SW 1271 (cell line): ENCODE data around the gene MACROD1.

ENCODE experiments used
- DNase-seq, 2 experiments: peaks; one replicate each; lab custom pipeline; 2025; lab: John Stamatoyannopoulos, UW

MACROD1 gene

DNA sequence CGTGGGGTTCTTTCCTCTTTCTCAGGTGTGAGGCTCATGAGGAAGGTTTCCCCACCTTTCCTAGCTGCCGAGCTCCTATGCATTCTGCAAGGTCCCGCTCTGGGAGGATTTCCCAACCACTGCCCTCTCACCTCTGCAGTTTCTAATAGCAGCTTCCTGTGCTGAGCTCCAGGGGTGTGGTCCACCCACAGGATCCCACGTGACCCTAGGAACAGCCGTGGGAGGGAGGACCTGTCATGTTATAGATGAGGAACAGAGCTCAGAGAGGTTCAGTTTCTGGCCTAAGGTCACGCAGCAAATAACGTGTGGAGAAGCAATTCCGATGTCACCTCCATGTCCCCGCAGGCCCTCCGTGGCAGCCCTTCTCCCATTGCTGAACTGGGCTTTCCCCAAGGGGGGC is 91.7 kb downstream of the MACROD1 start:
- DNase-seq: no peak

DNA sequence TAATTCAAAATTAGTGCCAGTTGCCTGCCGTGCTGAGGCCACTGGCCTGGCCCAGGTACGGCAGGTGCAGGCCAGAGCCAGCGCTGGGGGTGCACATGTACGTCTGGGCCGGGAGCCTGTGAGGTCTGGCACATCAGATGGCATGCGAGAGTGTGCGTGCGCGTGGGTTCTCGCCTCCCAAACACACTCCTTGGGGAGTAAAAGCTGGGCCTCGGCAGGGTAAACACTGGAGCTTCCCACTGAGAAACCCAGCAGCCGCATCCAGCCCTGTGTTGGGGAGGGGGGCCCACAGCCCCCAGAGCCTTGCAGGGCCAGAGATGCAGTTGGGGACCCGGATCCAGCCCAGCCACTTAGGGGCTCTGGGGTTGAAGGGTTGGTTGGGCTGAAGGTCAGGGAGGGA is 92.4 kb downstream of the MACROD1 start:
- DNase-seq: no peak

DNA sequence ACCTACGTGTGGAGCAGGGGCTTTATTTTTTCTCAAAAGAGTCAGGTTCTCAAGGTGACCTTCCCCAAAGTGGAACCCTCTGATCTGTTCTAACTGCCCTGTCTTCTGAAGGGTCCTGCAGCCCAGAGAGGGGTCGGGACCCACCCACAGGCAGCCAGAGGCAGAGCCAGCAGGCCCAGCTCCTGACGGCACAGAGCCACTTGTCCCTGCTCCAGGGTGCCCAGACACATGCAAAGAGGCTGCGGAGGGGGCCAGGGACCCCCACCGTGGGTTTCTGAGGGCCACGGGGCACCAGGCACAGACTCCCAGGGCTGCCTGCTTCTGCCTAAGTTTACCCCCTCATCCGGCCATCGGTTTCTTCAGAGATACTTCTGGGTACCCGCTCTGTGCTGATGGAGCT is 93.0 kb downstream of the MACROD1 start:
- no peak for DNase-seq

DNA sequence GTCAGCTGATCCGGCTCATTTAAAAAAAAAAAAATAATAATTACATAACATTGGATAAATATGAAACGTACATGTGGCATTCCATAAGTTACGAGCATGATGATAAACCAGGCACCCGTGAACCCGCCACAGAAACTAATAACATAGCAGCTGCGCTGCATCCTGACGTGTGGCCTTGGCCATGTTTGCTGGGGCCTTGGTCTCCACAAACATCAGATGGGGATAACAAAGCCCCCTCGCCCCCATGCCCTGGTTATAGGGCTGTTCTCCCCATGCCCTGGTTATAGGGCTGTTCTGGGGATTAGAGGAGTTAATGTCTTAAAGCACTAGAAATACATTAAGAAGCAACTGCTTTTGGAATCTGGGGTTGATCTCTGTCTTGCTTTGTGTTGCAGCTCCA is 93.5 kb downstream of the MACROD1 start:
- DNase-seq: no peak

DNA sequence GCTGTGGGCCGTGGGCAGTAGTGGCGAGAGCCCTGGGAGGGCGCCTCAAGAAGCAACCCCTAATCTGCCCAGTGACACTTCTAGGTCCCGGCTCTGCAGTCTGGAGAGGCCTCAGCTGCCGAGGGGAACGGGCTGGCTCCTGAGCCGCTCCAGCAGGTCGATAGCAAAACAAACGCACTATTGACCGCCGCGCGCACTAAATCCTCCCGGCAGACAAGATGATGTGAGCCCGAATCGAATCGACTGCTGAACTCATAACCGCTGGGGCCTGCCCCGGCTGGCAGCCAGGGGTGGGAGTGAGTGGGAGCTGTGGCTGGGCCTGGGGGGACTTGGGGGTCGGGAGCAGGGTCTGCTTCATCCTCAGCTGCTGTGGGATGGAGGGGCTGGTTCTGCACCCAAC is 94.1 kb downstream of the MACROD1 start:
- DNase-seq: no peak

DNA sequence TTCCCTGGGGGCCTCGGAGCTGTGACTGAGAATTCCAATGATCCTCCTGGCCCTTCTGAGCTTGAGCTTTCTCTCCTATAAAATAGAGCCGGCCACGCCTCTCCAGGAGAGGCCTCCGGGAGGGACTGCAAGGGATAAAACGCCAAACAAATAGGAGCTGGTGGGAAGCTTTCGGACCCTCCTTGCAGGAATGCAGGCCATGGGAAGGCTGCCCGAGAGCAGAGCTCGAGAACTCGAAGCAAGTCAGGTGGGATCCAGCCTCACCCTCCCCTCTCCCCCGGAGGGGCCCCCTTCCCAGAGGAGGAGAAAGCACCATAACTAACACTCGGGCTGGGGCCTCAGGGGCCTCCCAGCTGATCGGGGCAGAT is 95.6 kb downstream of the MACROD1 start:
- DNase-seq: no peak

DNA sequence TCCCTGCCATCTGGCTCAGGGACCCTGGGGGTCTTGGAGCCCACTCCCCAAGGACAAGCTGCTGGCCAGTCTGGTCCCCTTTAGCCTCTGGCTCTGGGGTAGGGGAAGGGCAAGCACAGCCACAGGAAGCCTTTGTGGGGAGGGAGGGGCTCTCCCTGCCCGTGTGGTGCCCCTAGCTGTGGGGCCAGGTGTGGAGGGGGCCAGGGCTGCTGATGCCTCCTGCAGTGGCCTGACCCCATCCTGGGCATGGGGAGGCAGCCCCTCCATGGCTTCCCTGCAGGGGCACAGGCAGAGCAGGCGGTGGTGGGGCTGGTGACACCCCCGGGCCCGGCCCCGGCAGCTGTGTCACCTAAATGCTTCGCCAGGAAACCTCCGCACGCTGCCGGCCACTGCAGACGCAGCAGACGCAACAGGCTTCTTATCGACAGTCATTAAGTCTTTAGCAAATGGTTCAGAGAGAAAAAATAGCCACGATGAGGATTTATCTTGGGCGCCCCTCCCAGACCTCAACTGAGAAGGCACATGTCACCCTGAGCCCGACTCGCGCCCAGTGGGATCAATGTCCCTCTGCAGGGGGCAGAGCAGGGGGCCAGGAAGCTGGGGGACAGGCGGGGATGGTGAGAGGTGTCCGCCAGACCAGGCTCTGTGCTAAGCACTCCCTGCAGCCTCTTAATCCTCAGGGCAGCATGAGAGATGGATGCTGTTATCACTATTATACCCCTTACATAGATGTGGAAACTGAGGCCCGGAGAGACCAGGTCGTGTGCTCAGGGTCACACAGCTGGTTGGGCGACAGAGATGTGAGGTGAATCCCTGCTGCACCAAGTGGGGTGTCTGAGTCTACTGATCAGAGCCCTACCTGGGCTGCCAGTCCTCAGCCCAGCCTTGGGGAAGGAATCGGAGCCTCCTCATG is 96.3 kb downstream of the MACROD1 start:
- DNase-seq: no peak

DNA sequence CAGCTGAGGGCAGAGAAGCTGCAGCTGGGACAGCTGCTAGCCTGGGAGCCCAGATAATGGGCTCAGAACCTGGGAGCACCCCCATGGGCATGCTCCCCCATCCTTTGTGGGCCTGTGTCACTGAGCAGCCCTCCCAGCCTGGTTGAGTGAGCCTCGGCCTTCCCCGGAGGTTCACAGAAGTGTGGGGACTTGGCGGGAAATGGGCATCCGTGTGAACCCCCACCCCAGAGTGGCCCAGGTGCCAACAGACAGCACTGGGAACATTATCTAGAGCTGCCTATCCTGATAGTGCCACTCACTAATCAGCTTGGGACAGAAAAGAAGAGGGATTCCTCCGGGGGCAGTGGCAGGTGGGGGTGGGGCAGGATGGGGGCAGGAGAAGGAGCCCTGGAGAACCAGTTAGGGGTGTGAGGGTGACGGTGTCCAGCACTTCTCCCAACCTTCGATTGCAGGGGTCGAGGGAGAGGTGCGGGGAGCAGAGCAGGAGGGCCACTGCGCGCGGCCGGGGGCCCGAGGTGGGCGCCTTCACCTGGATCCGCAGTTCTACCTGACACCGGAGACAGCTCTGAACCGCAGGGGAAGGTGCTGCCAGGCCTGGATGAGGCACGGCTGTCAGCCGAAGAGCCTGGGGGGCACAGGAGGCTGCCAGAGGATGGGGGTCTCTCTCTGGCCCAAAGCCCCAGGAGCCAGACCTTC is 97.1 kb downstream of the MACROD1 start:
- no peak for DNase-seq

DNA sequence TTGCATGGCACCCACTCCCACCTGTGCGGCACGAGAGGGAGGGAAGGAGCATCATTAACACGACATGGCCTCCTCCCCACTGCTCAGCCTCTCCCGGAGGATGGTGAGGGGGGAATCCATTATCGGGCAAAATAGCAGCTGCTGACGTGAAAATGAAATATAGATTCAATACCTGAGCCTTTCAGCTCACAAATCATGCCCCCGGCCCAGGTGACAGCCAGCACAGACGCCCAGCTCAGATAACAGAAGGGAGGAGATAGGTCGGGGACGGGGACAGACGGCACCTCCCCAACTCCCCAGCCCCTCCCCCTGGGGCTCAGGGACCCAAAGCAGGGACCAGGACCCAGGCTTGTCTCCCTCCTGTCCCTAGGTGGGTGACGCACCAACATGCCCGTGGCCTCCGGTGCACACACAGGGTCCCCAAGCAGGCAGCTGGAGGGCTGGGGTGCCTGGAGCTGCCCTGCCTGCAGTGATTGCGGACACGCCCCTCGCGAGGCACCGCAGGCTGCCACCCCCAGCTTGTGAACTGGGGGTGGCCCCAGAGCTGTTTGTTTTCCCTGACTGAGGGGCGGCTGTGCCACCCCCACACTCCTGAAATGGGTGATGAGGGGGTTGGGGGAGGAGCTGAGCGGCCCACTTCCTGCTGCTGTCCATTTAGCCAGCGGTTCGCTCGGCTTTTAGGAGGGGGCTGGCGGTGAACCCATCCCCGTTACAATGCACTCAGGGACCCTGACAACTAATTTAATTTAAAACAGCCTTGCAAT is 98.5 kb downstream of the MACROD1 start:
- DNase-seq: no peak

DNA sequence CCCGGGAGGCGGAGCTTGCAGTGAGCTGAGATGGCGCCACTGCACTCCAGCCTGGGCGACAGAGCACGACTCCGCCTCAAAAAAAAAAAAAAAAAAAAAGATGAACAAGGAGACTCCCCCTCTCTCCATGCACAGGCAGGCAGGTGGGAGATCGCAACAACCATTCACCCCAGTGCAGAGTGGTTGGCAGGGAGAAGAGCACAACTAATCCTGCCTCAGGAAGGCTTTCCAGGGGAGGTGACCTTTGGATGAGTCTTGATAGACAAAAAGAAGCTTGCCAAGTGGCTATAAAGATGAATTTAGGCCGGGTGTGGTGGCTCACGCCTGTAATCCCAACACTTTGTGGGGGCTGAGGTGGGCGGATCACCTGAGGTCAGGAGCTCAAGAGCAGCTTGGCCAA is 100.2 kb downstream of the MACROD1 start:
- no peak for DNase-seq

DNA sequence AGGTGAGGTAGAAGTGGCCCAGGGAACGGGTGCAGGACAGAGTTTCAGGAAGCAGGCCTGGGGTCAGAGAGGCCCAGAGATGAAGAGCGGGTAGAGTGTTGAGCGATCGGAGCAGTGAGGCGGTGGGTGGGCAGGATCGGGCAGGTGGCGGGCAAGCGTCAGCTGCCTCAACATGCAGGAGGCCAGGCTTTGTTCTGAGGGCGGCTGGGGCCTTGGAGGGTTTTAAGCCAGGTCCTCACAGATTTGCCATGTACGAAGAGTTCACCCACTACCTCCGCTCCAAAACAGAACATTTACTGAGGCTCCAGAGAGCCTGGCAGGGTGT is 100.8 kb downstream of the MACROD1 start:
- DNase-seq: no peak

DNA sequence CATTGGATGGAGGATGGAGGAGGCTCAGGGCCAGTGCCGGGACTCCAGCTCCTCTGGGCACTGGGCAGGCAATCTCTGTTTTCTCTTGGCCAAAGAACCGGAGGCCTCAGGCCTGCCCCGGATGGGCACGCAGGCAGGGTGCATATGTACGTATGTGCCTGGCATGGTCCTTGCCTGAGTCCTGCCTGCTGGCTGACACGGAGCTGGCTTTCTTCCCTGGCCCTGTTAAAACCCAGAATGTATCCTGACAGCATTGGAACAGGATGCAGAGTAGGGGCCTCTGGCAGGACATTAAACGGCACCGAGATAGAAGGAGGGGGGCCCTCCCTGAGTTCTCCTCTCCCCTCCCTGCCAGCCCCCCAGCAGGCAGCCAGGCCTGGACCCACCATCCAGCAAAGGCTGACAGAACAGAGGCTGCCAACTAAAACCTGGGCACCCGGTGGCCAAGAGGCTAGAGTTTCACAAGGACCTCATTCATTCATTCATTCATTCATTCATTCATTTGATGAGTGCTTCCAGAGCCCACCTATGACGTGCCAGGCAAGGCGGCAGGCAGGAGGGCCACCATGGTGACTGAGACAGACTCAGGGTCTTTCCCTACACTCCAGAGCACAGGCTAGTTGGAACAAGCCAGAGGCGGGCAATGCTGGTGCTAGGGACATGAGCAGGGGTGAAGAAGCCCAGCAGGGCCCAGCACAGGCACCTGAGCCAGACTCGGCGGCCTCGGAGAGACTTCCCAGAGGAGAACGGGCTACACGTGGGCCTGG is 101.4 kb downstream of the MACROD1 start:
- no peak for DNase-seq

DNA sequence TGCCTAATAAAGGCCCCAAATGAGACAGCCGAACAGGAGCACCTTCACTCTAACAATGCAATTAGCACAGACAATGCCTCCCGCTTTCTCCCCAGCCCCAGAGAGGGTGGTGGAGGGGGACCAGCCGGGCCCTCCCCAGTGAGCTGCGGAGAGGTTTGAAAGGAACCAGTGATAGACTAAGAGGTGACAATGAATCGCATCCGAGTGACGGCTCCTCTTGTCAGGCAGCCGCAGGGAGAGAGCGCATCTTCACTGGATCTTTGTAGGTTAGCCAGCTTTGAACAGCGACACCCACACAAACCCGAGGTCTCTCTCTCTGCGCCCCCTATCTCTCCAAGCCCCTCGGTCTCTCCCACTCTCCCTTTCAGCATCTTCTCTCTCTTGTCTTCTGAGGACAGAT is 102.1 kb downstream of the MACROD1 start:
- no peak for DNase-seq

DNA sequence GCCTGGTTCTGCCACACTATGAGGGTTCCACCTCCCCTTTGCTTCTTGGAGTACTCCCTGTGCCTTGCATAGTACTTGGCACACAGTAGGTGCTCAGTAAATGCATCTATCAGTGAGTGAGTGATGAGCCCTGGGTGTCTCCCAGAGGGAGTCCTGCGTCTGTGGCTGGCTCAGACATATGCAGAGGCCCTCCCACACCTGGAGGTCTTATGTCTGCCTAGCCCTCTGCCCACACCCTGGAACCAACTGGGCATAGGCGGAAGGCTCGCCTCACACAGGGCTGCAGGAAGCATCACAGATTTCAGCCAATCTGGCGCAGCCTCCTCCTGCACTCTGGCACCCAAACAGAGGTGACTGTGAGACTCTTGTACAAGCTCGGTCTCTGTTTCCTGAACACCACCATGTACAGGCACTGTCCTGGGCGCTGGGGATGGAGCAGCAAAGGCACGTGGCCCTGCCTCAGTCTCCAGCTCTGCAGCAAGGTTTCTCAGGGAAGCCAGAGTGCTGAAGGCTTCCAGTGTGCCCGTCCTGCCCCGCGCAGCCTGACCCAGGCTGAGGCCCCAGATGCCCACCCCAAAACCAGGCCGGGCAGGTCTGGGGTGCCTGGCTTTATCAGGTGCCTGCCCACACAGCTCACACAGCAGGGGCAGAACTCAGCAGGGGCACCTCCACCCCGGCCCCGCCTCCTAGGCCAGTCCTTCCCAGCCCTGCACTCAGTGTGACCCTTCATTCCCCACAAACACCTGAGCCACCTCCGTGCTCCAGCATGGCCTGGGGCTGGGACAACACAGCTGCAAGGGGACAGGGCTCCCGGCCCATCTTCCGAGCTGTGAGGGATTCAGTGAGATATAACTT is 103.5 kb downstream of the MACROD1 start:
- no peak for DNase-seq

DNA sequence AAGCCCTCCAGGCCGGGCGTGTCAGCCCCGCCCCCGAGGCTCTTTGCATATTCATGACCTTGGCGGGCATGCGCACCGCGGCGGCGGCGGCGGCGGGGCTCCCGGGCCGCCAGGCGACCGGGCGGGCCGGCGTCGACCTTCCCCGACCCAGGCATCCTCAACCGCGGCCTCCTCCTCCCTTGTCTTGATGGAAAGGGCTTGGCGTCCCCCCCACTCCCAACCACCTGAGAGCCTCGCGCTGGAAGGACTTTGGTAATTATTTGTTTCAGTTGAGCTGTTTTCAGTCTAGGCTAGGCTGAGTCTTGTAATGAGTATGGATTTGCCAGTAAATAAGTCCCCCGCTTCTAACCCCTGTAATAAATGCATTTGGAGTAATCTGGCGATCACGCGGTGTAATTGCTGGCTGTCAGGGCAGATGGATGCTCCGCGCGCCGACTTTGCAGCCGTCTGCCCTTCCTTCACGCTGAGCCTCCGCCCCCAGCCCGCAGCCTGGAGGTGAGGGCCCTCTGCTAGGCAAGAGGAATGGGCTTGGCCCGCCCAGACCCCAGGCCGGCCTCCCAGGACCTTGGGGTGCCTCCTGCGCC is 105.0 kb downstream of the MACROD1 start:
- no peak for DNase-seq

DNA sequence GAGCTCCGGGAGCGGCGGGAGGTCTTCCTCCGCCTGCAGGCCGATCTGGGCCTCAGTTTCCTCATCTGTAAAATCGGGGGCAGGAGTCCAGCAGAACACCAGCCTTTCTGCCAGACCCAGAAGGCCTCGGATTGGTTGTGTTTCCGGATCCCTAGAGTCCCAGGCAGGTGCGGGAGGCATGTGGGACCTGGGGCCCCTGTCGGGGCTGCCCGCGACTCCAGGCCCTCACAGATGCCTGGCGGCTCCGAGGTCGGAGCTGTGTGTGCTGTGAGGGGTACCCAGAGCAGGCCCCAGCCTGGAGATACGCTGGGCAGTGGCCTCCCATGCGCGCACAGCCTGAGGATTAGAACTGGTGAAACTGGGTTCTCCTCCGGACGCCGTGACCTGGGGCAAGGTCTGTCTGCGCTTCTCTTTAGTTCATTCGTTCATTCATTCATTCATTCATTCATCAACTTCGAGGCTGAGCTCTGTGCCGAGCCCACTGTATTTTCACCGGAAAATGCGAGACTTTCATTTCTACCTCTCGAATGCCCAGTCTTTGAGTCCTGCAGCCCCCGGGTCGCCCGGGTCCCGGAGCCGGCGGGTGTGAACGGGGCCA is 105.6 kb downstream of the MACROD1 start:
- DNase-seq: no peak

DNA sequence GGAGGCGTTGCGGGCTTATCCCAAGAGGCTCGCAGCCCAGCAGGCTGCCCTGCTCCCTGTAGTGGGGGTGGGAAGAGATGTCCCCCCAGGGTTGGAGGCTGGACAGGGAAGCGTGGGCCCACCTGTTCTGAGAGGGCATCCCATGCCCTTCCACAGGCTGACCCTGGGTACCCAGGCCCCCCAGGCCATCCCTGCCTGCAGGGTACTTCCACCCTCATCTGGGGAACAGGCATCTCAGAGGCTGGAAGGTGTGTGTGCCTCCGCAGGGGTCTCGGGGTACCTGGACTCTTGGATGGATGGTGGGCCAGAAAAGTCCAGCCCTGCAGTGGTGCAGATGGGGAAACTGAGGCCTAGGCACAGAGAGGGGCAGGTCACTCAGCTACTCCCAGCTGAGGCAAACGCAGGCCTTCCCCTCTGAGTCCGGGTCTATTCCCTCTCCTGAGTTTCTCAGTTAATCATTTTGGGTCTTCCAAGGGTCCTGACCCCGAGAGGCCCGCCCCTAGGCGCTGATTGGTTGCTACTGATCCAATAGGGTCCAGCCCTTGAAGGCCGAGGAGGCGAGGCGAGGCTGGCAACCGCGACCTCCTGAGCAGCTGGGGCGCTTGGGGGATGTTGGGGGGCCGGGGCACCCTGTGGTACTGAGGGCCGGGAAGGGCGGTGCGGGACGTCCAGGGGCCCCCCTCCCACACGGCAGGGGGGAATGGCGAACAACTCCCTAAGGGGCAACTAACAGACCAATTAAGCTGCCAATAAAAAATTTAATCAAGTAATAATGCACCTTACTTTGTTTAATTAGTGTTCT is 106.4 kb downstream of the MACROD1 start:
- DNase-seq: no peak

DNA sequence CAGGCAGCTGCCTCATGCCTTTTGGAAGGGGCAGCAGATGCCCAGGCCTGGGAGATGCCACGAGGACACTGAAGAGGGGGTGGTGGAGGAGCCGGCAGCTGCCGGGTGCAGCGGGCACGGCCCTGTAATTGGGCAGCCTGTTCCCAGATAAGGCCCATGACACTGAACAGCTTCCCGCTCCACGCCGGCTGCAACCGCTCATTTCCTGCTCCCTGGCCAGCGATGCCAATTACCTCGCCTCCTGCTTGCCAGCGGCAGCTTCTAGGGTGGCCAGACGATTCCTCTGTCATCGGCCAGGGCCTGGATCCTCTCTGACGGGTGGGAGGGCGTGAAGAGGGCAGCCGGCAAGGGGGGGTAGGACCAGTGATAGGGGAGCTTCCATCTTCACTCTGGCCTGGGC is 107.4 kb downstream of the MACROD1 start:
- DNase-seq: no peak

DNA sequence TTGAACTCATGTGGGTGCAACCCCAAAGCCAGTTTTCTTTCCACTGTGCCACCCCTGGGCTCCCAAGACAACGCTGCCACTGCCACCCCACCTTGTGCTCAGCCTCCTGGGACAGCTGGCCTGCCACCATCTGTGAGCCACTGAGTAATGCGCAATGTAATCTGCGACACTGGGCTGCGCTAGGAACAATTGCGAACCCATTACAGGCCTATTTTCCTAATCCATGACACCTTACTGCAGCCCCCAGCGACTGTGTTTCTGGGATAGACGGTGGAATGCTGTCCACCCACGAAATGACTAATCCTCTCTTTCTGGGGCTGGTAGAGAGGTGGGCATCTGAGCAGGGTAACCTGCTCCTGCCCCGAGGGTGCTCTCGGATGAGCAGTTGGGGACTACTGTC is 108.0 kb downstream of the MACROD1 start:
- no peak for DNase-seq

DNA sequence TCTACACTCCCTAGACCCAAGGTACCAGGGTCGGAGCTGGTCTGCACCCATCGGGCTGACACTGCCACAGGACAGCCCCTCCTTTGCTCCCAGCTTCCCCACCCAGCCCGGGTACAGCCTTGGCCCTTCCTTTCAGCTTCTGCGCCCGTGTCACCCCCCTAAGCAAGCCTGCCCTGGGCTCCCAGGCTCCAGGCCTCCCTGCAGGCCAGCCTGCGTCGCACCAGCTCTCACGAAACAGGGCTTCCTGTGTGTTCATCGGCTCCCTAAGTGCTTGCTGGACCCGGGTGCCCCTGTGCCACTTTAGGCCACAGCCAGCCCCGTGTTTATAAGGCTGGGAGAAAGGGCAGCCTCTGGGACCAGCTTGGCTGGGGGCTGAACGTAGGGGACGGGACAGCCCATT is 109.1 kb downstream of the MACROD1 start:
- no peak for DNase-seq
